ENCODE data around the gene CHRNE.
A peak's percentile ranks its signal among the peaks of the same experiment; 100 is the strongest.

CHRNE gene

GRCh38 chr17:4901648-4902344 lies 1.1 kb downstream of the CHRNE start:
- DNase-seq, result peak; percentile 49

- peak; percentile 36 for DNase-seq
Observed at GRCh38 chr17:4901108-4901647, 1.7 kb downstream of the CHRNE start.

GRCh38 chr17:4900231-4901107 lies 2.4 kb downstream of the CHRNE start:
- DNase-seq, result peak; percentile 82

- peak; percentile 95 for DNase-seq
Observed at GRCh38 chr17:4899341-4900230, 3.3 kb downstream of the CHRNE start, which contains the start of gene C17orf107. TSS of gene C17orf107 (plus strand) at chr17:4899536. CDS start at chr17:4899763, 227 bp downstream.

- no peak for DNase-seq
Observed at GRCh38 chr17:4898927-4899326, 4.0 kb downstream of the CHRNE start.

GRCh38 chr17:4898351-4898750 lies 4.5 kb downstream of the CHRNE start:
- DNase-seq, result no peak

GRCh38 chr17:4897785-4898184 lies 5.1 kb downstream of the CHRNE start:
- no peak for DNase-seq

GRCh38 chr17:4897198-4897687 lies 5.7 kb downstream of the CHRNE start:
- DNase-seq, result no peak

GRCh38 chr17:4896332-4897197 lies 6.3 kb downstream of the CHRNE start:
- DNase-seq, result no peak

GRCh38 chr17:4895657-4896331 lies 7.1 kb downstream of the CHRNE start:
- DNase-seq, result no peak

GRCh38 chr17:4895121-4895520 lies 7.8 kb downstream of the CHRNE start:
- no peak for DNase-seq

GRCh38 chr17:4893721-4894560 lies 9.0 kb downstream of the CHRNE start:
- DNase-seq, result no peak

- DNase-seq, result no peak
Observed at GRCh38 chr17:4893272-4893671, 9.6 kb downstream of the CHRNE start.

GRCh38 chr17:4892499-4893221 lies 10.2 kb downstream of the CHRNE start:
- DNase-seq, result no peak

- no peak for DNase-seq
Observed at GRCh38 chr17:4891411-4892410, 11.2 kb downstream of the CHRNE start.

- no peak for DNase-seq
Observed at GRCh38 chr17:4887581-4887980, 15.3 kb downstream of the CHRNE start.

GRCh38 chr17:4886830-4887229 lies 16.1 kb downstream of the CHRNE start:
- no peak for DNase-seq

GRCh38 chr17:4884489-4884888 lies 18.4 kb downstream of the CHRNE start:
- no peak for DNase-seq

All from CD4-positive, alpha-beta T cell treated with Interleukin-17A for 1 hour (primary cell).